BLaER1 treated with 17β-estradiol and CSF1 and Interleukin-3, amounts not matched to agents 10 nM and 100 nM (cell line): Measurements from ENCODE around the gene CTSH.

Experiments used
- H3K27ac ChIP-seq, 11 experiments: shearing (Covaris generic); formaldehyde crosslinking; 2 replicates each; pipeline ENCODE4 v1.8.1; 2022
- H3K27me3 ChIP-seq, 11 experiments: shearing (Covaris generic); formaldehyde crosslinking; 2 replicates each; pipeline ENCODE4 v1.8.1; 2022
- H3K36me3 ChIP-seq, 11 experiments: shearing (Covaris generic); formaldehyde crosslinking; 2 replicates each; pipeline ENCODE4 v1.8.1; 2022
- H3K4me1 ChIP-seq, 10 experiments: shearing (Covaris generic); formaldehyde crosslinking; 2 replicates each; pipeline ENCODE4 v1.8.1; 2022
- H3K4me2 ChIP-seq, 11 experiments: shearing (Covaris generic); formaldehyde crosslinking; 2 replicates each; pipeline ENCODE4 v1.8.1; 2022
- H3K4me3 ChIP-seq, 10 experiments: shearing (Covaris generic); formaldehyde crosslinking; 2 replicates each; pipeline ENCODE4 v1.8.1; 2022
- H3K9ac ChIP-seq, 11 experiments: shearing (Covaris generic); formaldehyde crosslinking; 2 replicates each; pipeline ENCODE4 v1.8.1; 2022
- H3K9me3 ChIP-seq, 11 experiments: shearing (Covaris generic); formaldehyde crosslinking; replicated peaks in 1 of 11; 2 replicates each; pipeline ENCODE4 v1.8.1; 2022
- H4K20me1 ChIP-seq, 11 experiments: shearing (Covaris generic); formaldehyde crosslinking; 2 replicates each; pipeline ENCODE4 v1.8.1; 2022
- Cebpa-rat ChIP-seq, 11 experiments: shearing (Covaris generic); IDR thresholded peaks; 2 replicates each; pipeline ENCODE4 v1.8.1; 2022

Gene CTSH

GRCh38 chr15:78944669-78945407 lies at the start of gene CTSH:
CTSH (minus strand) TSS chr15:78945046; CDS start chr15:78944981, 65 bp downstream.
- no peak for TF ChIP-seq Cebpa-rat (IDR thresholded peaks at IDR 0.05)
- Histone ChIP-seq H3K4me2 (peak within 1 kb of the TSS; percentile 87 to 100 (median 98)), H3K36me3 (peaks cover 0 to 30% (median 5%) of the 10 kb centered on the region in 11 experiments; a peak in 6 of 22 replicates), H3K9ac (peak within 1 kb of the TSS; percentile 78 to 95 (median 88)), H3K4me3 (peak within 1 kb of the TSS; percentile 64 to 99 (median 76)), H3K27ac (peak within 1 kb of the TSS; percentile 66 to 89 (median 82)), H3K27me3 (no peaks in the 10 kb centered on the region), H3K4me1 (peaks cover 26 to 54% (median 43%) of the 10 kb centered on the region in 10 experiments), H3K9me3 (no peaks in the 10 kb centered on the region), H4K20me1 (no peaks in the 10 kb centered on the region)

- Histone ChIP-seq H4K20me1 (no peaks in the 10 kb centered on the region), H3K9me3 (no peaks in the 10 kb centered on the region), H3K27me3 (no peaks in the 10 kb centered on the region), H3K9ac (peak overlapping the region in 4 of 11 experiments; percentile 26 to 60 (median 48); a peak in 4 of 22 replicates), H3K27ac (peak overlapping the region in 10 of 11 experiments; percentile 11 to 79 (median 44); a peak in 13 of 22 replicates), H3K36me3 (no peaks in the 10 kb centered on the region), H3K4me1 (peaks cover 38 to 90% (median 59%) of the 10 kb centered on the region in 10 experiments), H3K4me3 (no peak overlapping the region), H3K4me2 (peak overlapping the region; percentile 62 to 94 (median 79); a peak in 21 of 22 replicates)
- no peak for TF ChIP-seq Cebpa-rat (IDR thresholded peaks at IDR 0.05)
Measured at GRCh38 chr15:78993931-78994530, 49.2 kb upstream of the CTSH start.

- Histone ChIP-seq H3K9ac (peak overlapping the region in 4 of 11 experiments; percentile 26 to 60 (median 48); a peak in 4 of 22 replicates), H3K4me3 (no peak overlapping the region), H3K27ac (peak overlapping the region in 10 of 11 experiments; percentile 11 to 79 (median 44); a peak in 15 of 22 replicates), H4K20me1 (no peaks in the 10 kb centered on the region), H3K9me3 (no peaks in the 10 kb centered on the region), H3K36me3 (no peaks in the 10 kb centered on the region), H3K4me2 (peak overlapping the region; percentile 62 to 94 (median 79)), H3K4me1 (peaks cover 44 to 90% (median 65%) of the 10 kb centered on the region in 10 experiments), H3K27me3 (no peaks in the 10 kb centered on the region)
- TF ChIP-seq Cebpa-rat (IDR thresholded peaks at IDR 0.05), result no peak
Measured at GRCh38 chr15:78993257-78993930, 48.5 kb upstream of the CTSH start.

GRCh38 chr15:78992416-78993256 lies 47.8 kb upstream of the CTSH start:
- Histone ChIP-seq H3K4me1 (peaks cover 52 to 90% (median 67%) of the 10 kb centered on the region in 10 experiments), H3K27ac (peak overlapping the region in 9 of 11 experiments; percentile 16 to 79 (median 39); a peak in 16 of 22 replicates), H3K9me3 (no peaks in the 10 kb centered on the region), H3K4me3 (no peak overlapping the region; a peak in 1 of 20 replicates), H4K20me1 (no peaks in the 10 kb centered on the region), H3K27me3 (no peaks in the 10 kb centered on the region), H3K4me2 (peak overlapping the region; percentile 62 to 94 (median 79)), H3K36me3 (no peaks in the 10 kb centered on the region), H3K9ac (peak overlapping the region in 2 of 11 experiments; percentile 57 to 60; a peak in 5 of 22 replicates)
- TF ChIP-seq Cebpa-rat (IDR thresholded peaks at IDR 0.05), result no peak

GRCh38 chr15:78991879-78992278 lies 47.0 kb upstream of the CTSH start:
- Histone ChIP-seq H3K4me1 (peaks cover 52 to 94% (median 67%) of the 10 kb centered on the region in 10 experiments), H3K36me3 (no peaks in the 10 kb centered on the region), H3K9ac (peak overlapping the region in 2 of 11 experiments; percentile 57 to 60; a peak in 6 of 22 replicates), H4K20me1 (no peaks in the 10 kb centered on the region), H3K4me2 (peak overlapping the region; percentile 62 to 94 (median 79)), H3K27ac (peak overlapping the region in 9 of 11 experiments; percentile 16 to 79 (median 37); a peak in 13 of 22 replicates), H3K27me3 (no peaks in the 10 kb centered on the region), H3K9me3 (no peaks in the 10 kb centered on the region), H3K4me3 (no peak overlapping the region; a peak in 1 of 20 replicates)
- no peak for TF ChIP-seq Cebpa-rat (IDR thresholded peaks at IDR 0.05)

- Histone ChIP-seq H3K9me3 (no peaks in the 10 kb centered on the region), H3K4me1 (peaks cover 52 to 94% (median 66%) of the 10 kb centered on the region in 10 experiments), H3K4me3 (no peak overlapping the region), H3K27ac (peak overlapping the region in 2 of 11 experiments; percentile 0 to 79; a peak in 1 of 22 replicates), H3K9ac (no peak overlapping the region; a peak in 1 of 22 replicates), H3K27me3 (no peaks in the 10 kb centered on the region), H3K36me3 (no peaks in the 10 kb centered on the region), H4K20me1 (no peaks in the 10 kb centered on the region), H3K4me2 (peak overlapping the region; percentile 62 to 94 (median 79); a peak in 17 of 22 replicates)
- TF ChIP-seq Cebpa-rat (IDR thresholded peaks at IDR 0.05), result no peak
Measured at GRCh38 chr15:78991476-78991875, 46.6 kb upstream of the CTSH start.

GRCh38 chr15:78990278-78990677 lies 45.4 kb upstream of the CTSH start:
- Histone ChIP-seq H3K36me3 (no peaks in the 10 kb centered on the region), H3K4me3 (no peak overlapping the region), H3K4me2 (peak overlapping the region in 3 of 11 experiments; percentile 88 to 94 (median 89); a peak in 6 of 22 replicates), H3K27ac (peak overlapping the region in 3 of 11 experiments; percentile 87 to 90 (median 87); a peak in 4 of 22 replicates), H3K4me1 (peaks cover 45 to 92% (median 56%) of the 10 kb centered on the region in 10 experiments), H3K9ac (peak overlapping the region in 1 of 11 experiments; percentile 14; a peak in 2 of 22 replicates), H3K9me3 (no peaks in the 10 kb centered on the region), H4K20me1 (no peaks in the 10 kb centered on the region), H3K27me3 (no peaks in the 10 kb centered on the region)
- TF ChIP-seq Cebpa-rat (IDR thresholded peaks at IDR 0.05), result no peak
